Measurements from ENCODE around the gene SPEF1.

- TF ChIP-seq CTCF (IDR thresholded peaks at IDR 0.05; ENCODE audit: poor library complexity) = peak; percentile 40
- TF ChIP-seq EZH2 (IDR thresholded peaks at IDR 0.05; ENCODE audit: borderline replicate concordance) = no peak
- no peak for TF ChIP-seq EZH2phosphoT487 (IDR thresholded peaks at IDR 0.05; ENCODE audit: low read depth, severe bottlenecking, unreplicated experiment)
These were observed at the start of gene SPEF1 for GRCh38 chr20:3781153-3781910.
